Tibial nerve (tissue), 4 donors: Measurements from ENCODE around the gene RINL.

Experiments
- EP300 ChIP-seq, 2 donors: sonication (generic); formaldehyde crosslinking; IDR thresholded peaks; one replicate each; pipeline ENCODE4 v1.6.1; 2017; ENCODE audit warnings: antibody characterized with exemption in 2 of 2, mild to moderate bottlenecking in 1 of 2
- POLR2A ChIP-seq, 2 donors: fragments of 450-650 bp; IDR thresholded peaks; one replicate each; pipeline ENCODE4 v1.6.1; 2017; ENCODE audit warnings: antibody characterized with exemption in 2 of 2, mild to moderate bottlenecking in 2 of 2, moderate library complexity in 2 of 2
- TF ChIP-seq, protein P1 (sequence below), 5 experiments: fragments of 200-600 bp in 3 of 5; fragments of 450-650 bp in 2 of 5; sonication (generic) in 3 of 5; IDR thresholded peaks; one replicate each; pipeline ENCODE4 v1.5.1; 2016 to 2019; ENCODE audit warnings: antibody characterized with exemption in 5 of 5, mild to moderate bottlenecking in 3 of 5, moderate library complexity in 2 of 5

GRCh38 chr19:38920602-38921419 lies 42.7 kb upstream of the RINL start:
- TF ChIP-seq, protein P1, sequence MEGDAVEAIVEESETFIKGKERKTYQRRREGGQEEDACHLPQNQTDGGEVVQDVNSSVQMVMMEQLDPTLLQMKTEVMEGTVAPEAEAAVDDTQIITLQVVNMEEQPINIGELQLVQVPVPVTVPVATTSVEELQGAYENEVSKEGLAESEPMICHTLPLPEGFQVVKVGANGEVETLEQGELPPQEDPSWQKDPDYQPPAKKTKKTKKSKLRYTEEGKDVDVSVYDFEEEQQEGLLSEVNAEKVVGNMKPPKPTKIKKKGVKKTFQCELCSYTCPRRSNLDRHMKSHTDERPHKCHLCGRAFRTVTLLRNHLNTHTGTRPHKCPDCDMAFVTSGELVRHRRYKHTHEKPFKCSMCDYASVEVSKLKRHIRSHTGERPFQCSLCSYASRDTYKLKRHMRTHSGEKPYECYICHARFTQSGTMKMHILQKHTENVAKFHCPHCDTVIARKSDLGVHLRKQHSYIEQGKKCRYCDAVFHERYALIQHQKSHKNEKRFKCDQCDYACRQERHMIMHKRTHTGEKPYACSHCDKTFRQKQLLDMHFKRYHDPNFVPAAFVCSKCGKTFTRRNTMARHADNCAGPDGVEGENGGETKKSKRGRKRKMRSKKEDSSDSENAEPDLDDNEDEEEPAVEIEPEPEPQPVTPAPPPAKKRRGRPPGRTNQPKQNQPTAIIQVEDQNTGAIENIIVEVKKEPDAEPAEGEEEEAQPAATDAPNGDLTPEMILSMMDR (IDR thresholded peaks at IDR 0.05) = no peak
- TF ChIP-seq EP300 (IDR thresholded peaks at IDR 0.05) (no peak), POLR2A (IDR thresholded peaks at IDR 0.05) (no peak)
